PC-9 (cell line): ENCODE data around the gene MACROD2. TPM values are rescaled to one million over a fixed set of nuclear protein-coding genes. Genes with fewer than 3 reads are reported as not detected.

Source experiments
- BruUV-seq: library from RNA; stranded (reverse); fragments of 400-500 nt; replicated peaks from 2 replicates; lab custom pipeline; 2021; lab: Mats Ljungman, UMichigan
- CTCF ChIA-PET: fragments of 300-600 bp; sonication (Branson Sonifier 250); formaldehyde crosslinking; loops from one replicate; lab custom pipeline; 2022; ENCODE audit warnings: antibody characterized with exemption; lab: Charles Lee
- POLR2A ChIA-PET: fragments of 300-600 bp; sonication (Branson Sonifier 250); formaldehyde crosslinking; loops from one replicate; lab custom pipeline; 2022; ENCODE audit warnings: antibody characterized with exemption; ENCODE audit not compliant: unreplicated experiment; lab: Charles Lee
- DNase-seq, 2 experiments: peaks; one replicate each; pipeline versions ENCODE4 v3.0.0 to v3.0.0-alpha.2; 2015 to 2022; ENCODE audit warnings: mixed read lengths in 1 of 2
- H2AFZ ChIP-seq: fragments of 200-600 bp; sonication (generic); 2 replicates; pipeline ENCODE4 v1.8.1; 2017; ENCODE audit warnings: antibody characterized with exemption
- H3F3A ChIP-seq: fragments of 200-600 bp; sonication (generic); 2 replicates; pipeline ENCODE4 v1.8.1; 2017; ENCODE audit warnings: antibody characterized with exemption, mild to moderate bottlenecking, low read depth; ENCODE audit not compliant: insufficient read depth
- H3K27ac ChIP-seq: fragments of 200-600 bp; sonication (generic); 2 replicates; pipeline ENCODE4 v1.6.1; 2016; ENCODE audit warnings: mixed run types
- H3K27me3 ChIP-seq: fragments of 200-600 bp; sonication (generic); 2 replicates; pipeline ENCODE4 v1.6.1; 2016; ENCODE audit warnings: low read depth, mixed run types; ENCODE audit not compliant: insufficient read depth
- H3K36me3 ChIP-seq: fragments of 200-600 bp; sonication (generic); 2 replicates; pipeline ENCODE4 v1.6.1; 2016; ENCODE audit warnings: low read depth, mixed run types
- H3K4me1 ChIP-seq: fragments of 200-600 bp; sonication (generic); replicated peaks from 2 replicates; pipeline ENCODE4 v1.6.1; 2016; ENCODE audit warnings: mixed run types; ENCODE audit not compliant: insufficient read depth
- H3K4me2 ChIP-seq: fragments of 200-600 bp; sonication (generic); 2 replicates; pipeline ENCODE4 v1.6.1; 2017; ENCODE audit warnings: mixed run types
- H3K4me3 ChIP-seq: fragments of 200-600 bp; sonication (generic); 2 replicates; pipeline ENCODE4 v1.6.1; 2016; ENCODE audit warnings: mixed run types
- H3K79me2 ChIP-seq: fragments of 200-600 bp; sonication (generic); 2 replicates; pipeline ENCODE4 v1.6.1; 2017; ENCODE audit warnings: low read depth, mixed run types
- H3K9me2 ChIP-seq: fragments of 200-600 bp; sonication (generic); 2 replicates; pipeline ENCODE4 v1.8.1; 2017; ENCODE audit warnings: mild to moderate bottlenecking; ENCODE audit not compliant: insufficient read depth
- H3K9me3 ChIP-seq: fragments of 200-600 bp; sonication (generic); 2 replicates; pipeline ENCODE4 v1.8.1; 2016; ENCODE audit warnings: low read depth; ENCODE audit not compliant: insufficient read depth
- H4K20me1 ChIP-seq: fragments of 200-600 bp; sonication (generic); 2 replicates; pipeline ENCODE4 v1.8.1; 2017; ENCODE audit not compliant: insufficient read depth
- CTCF ChIP-seq: fragments of 200-600 bp; sonication (generic); conservative IDR thresholded peaks from 2 replicates; pipeline ENCODE4 v1.6.1; 2017; ENCODE audit warnings: mixed run types, antibody characterized with exemption, mild to moderate bottlenecking, moderate library complexity
- EZH2 ChIP-seq: fragments of 200-600 bp; sonication (generic); IDR thresholded peaks from 2 replicates; pipeline ENCODE4 v1.8.0; 2017; ENCODE audit warnings: antibody characterized with exemption, low read depth
- intact Hi-C: fragments of 100-400 bp; cut with micrococcal nuclease; formaldehyde crosslinking; loops from one replicate; pipeline ENCODE4 v1.10.0; 2022; ENCODE audit not compliant: unreplicated experiment
- total RNA-seq: library from RNA; stranded (reverse); gene quantifications from 2 replicates; pipeline ENCODE4 v1.2.3, GENCODE V29; 2021

MACROD2 gene
- total RNA-seq, 1 experiment from 2014 or later = 11.4 TPM

GRCh38 chr20:15654208-15654649 is 1658.9 kb downstream of the MACROD2 start:
- Histone ChIP-seq H3K9me2 (no peaks in the 10 kb centered on the region), H3K4me1 (0 out of 2 replicates have a peak, but pooled peaks cover 5% of the 10 kb centered on the region), H3K27me3 (no peaks in the 10 kb centered on the region), H3K27ac (no peak overlapping the region), H3K4me2 (no peak overlapping the region), H3K36me3 (no peaks in the 10 kb centered on the region), H2AFZ (no peak overlapping the region), H3F3A (peaks cover 3% of the 10 kb centered on the region; the same call in 1 of the 2 replicates), H3K79me2 (no peaks in the 10 kb centered on the region), H3K4me3 (no peak overlapping the region), H4K20me1 (no peaks in the 10 kb centered on the region), H3K9me3 (no peaks in the 10 kb centered on the region)
- BruUV-seq = no TSS peak
- CTCF ChIA-PET = interaction anchor here (0.6 to 0.7 kb wide), 3 partner anchors 408 to 868 kb away, joined by 3 to 4 read pairs (median 3); no protein-coding TSS in a partner anchor
- intact Hi-C loops = no loop called here
- POLR2A ChIA-PET = no interaction called here
- TF ChIP-seq EZH2 (no peak), CTCF (peak; percentile 65)
- peak; percentile 19 to 58 for DNase-seq

GRCh38 chr20:15655295-15655874 is 1660.1 kb downstream of the MACROD2 start:
- CTCF ChIA-PET = no interaction called here
- POLR2A ChIA-PET = no interaction called here
- TF ChIP-seq CTCF (no peak), EZH2 (no peak)
- intact Hi-C loops = no loop called here
- Histone ChIP-seq H3K36me3 (no peaks in the 10 kb centered on the region), H3K4me1 (0 out of 2 replicates have a peak, but pooled peaks cover 5% of the 10 kb centered on the region), H3K27ac (no peak overlapping the region), H4K20me1 (no peaks in the 10 kb centered on the region), H3F3A (peaks cover 3% of the 10 kb centered on the region; the same call in 1 of the 2 replicates), H3K4me2 (peak overlapping the region; percentile 23; the same call in 1 of the 2 replicates), H3K79me2 (no peaks in the 10 kb centered on the region), H2AFZ (no peak overlapping the region), H3K9me3 (no peaks in the 10 kb centered on the region), H3K9me2 (no peaks in the 10 kb centered on the region), H3K27me3 (no peaks in the 10 kb centered on the region), H3K4me3 (no peak overlapping the region)
- no peak for DNase-seq
- no TSS peak for BruUV-seq

GRCh38 chr20:15656124-15656523 is 1660.8 kb downstream of the MACROD2 start:
- DNase-seq = peak in 1 of 2 experiments; percentile 83
- Histone ChIP-seq H3K36me3 (no peaks in the 10 kb centered on the region), H3K9me2 (no peaks in the 10 kb centered on the region), H3K4me3 (no peak overlapping the region), H4K20me1 (no peaks in the 10 kb centered on the region), H3K79me2 (no peaks in the 10 kb centered on the region), H3K4me1 (0 out of 2 replicates have a peak, but pooled peaks cover 5% of the 10 kb centered on the region), H3K9me3 (no peaks in the 10 kb centered on the region), H3K27me3 (no peaks in the 10 kb centered on the region), H2AFZ (no peak overlapping the region), H3K27ac (no peak overlapping the region), H3F3A (peaks cover 3% of the 10 kb centered on the region; the same call in 1 of the 2 replicates), H3K4me2 (peak overlapping the region; percentile 23; the same call in 1 of the 2 replicates)
- intact Hi-C loops = no loop called here
- no TSS peak for BruUV-seq
- no peak for TF ChIP-seq CTCF
- TF ChIP-seq EZH2 = no peak
- POLR2A ChIA-PET = no interaction called here
- CTCF ChIA-PET = no interaction called here
